Measurements from ENCODE around the gene HEMGN.
"Not testable (repeated sequence)": the region's sequence is repeated elsewhere in the genome, so short reads cannot be mapped to it uniquely, and the experiment has no call there.

HEMGN gene

DNA sequence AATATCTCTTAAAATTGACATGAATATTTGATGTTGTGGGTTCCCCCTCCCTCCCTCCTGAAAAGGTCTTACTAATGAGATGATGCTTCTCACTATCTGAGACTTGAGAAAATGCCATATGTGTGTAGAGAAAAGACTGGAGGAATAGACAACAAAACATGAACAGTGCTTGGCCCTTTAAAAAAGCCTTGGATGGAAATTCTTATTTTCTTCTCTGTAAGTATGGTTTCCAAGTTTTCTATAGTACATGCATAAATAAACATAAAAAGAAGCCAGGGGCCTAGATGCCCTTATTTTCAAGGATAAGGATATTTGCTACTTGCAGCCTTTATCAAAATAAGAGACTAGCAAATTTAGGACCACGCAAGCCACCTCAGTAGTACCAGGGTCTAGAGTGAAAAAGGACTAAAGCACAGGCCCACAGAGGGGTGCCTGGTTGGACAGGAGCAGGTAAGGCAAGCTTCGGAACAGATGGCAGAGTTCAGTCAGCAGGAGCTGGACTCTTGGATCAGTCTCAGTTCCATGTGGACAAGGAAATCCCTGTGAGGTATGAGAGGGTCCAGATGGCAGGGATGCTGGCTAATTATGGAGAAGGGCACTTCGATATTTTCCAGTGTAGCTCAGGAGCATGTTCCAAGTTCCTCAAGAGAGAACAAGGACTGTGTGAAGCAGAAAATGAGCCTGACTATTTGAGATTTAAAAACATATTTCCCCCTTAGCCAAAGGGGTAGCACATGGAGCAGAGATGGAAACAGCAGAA lies 40.6 kb upstream of the HEMGN start:
- DNase-seq (ENCODE audit: low read depth), result no peak
- TF ChIP-seq, protein P1, sequence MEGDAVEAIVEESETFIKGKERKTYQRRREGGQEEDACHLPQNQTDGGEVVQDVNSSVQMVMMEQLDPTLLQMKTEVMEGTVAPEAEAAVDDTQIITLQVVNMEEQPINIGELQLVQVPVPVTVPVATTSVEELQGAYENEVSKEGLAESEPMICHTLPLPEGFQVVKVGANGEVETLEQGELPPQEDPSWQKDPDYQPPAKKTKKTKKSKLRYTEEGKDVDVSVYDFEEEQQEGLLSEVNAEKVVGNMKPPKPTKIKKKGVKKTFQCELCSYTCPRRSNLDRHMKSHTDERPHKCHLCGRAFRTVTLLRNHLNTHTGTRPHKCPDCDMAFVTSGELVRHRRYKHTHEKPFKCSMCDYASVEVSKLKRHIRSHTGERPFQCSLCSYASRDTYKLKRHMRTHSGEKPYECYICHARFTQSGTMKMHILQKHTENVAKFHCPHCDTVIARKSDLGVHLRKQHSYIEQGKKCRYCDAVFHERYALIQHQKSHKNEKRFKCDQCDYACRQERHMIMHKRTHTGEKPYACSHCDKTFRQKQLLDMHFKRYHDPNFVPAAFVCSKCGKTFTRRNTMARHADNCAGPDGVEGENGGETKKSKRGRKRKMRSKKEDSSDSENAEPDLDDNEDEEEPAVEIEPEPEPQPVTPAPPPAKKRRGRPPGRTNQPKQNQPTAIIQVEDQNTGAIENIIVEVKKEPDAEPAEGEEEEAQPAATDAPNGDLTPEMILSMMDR (conservative IDR thresholded peaks at IDR 0.05; ENCODE audit: control insufficient read depth, insufficient read depth, low read depth, low read length), result no peak
- no peak overlapping the region for H3K4me3 ChIP-seq (ENCODE audit: control insufficient read depth, low read depth, low read length)

DNA sequence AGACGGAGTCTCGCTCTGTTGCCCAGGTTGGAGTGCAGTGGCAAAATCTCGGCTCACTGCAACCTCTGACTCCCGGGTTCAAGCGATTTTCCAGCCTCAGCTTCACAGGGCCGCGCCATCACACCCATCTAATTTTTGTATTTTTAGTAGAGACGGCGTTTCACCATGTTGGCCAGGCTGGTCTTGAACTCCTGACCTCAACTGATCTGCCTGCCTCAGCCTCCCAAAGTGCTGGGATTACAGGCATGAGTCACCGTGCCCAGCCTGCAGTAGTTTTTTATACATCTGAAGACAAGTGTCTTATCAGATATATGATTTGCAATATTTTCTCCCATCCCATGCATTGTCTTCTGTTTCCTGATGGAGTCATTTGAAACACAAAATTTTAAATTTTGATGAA lies 38.7 kb upstream of the HEMGN start:
- DNase-seq (ENCODE audit: low read depth); H3K4me3 ChIP-seq (ENCODE audit: control insufficient read depth, low read depth, low read length): not testable (repeated sequence)

DNA sequence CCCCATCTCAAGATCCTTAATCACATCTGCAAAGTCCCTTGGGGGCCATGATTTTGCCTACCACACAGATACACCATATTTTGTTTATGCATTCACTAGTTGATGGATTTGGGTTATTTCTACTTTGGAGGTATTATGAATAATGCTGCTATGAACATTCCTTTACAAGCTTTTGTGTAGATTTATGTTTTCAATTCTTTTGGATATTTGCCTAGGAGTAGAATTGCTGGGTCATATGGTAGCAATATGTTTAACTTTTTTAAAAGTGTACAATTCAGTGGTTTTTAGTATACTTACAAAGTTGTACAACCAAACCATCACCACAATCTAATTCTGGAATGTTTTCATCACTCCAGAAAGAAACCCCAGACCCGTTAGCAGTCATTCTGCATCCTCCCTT lies 37.4 kb upstream of the HEMGN start:
- TF ChIP-seq, protein P1 (conservative IDR thresholded peaks at IDR 0.05; ENCODE audit: control insufficient read depth, insufficient read depth, low read depth, low read length), result no peak
- DNase-seq (ENCODE audit: low read depth), result no peak
- no peak overlapping the region for H3K4me3 ChIP-seq (ENCODE audit: control insufficient read depth, low read depth, low read length)

DNA sequence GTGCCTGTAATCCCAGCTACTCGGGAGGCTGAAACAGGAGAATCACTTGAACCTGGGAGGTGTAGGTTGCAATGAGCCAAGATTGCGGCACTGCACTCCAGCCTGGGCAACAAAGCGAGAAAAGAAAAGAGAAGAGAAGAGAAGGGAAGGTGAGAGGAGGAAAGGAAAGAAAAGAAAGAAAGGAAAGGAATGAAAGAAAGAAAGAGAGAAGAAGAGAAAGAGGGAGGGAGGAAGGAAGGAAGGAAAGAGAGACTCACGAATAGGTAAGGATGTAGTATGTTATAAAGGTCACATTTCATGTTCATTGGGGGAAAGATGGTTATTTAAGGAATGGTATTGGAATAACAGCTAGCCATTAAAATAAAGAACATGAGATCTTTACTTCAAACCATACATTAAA lies 34.8 kb upstream of the HEMGN start:
- no peak for DNase-seq (ENCODE audit: low read depth)
- H3K4me3 ChIP-seq (ENCODE audit: control insufficient read depth, low read depth, low read length), result no peak overlapping the region
- TF ChIP-seq, protein P1 (conservative IDR thresholded peaks at IDR 0.05; ENCODE audit: control insufficient read depth, insufficient read depth, low read depth, low read length), result no peak

DNA sequence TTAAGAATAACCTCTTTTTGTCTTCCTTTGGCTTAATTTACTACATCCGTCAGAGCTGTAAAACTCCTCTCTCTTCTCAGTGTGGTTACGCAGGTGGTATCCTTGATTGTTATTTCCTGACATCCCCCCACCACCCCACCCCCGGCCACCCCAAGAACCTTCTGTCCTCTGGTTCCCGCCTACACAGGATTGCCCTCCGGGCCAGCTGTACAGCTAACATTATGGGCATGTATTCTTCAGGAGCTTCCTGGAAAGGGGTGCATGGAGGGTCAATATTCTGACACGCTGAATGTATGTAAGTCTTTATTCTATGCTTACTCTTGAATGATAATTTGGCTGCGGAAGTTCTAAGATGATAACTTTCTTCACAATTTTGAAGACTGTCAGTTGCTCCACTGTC lies 32.2 kb upstream of the HEMGN start:
- no peak overlapping the region for H3K4me3 ChIP-seq (ENCODE audit: control insufficient read depth, low read depth, low read length)
- TF ChIP-seq, protein P1 (conservative IDR thresholded peaks at IDR 0.05; ENCODE audit: control insufficient read depth, insufficient read depth, low read depth, low read length), result no peak
- no peak for DNase-seq (ENCODE audit: low read depth)

DNA sequence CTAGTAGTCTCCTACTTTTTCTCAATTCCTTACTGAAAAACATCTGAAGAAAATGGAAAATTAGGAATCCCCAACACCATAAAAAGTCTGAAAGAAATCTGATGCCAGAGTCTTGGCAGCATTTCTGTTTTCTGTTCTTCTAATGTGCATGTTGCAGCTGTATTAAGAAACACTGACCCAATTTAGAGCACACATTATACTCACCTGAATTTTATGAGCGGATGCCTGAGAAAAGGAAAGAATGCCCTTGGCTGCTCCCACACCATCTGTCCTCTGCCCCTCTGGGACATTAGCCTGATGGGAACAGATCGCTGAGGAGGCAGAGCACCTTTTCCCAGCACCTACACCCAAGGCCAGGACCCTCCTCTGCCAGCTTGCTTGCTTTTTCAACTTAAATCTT lies 31.0 kb upstream of the HEMGN start:
- H3K4me3 ChIP-seq (ENCODE audit: control insufficient read depth, low read depth, low read length), result no peak overlapping the region
- no peak for DNase-seq (ENCODE audit: low read depth)
- TF ChIP-seq, protein P1 (conservative IDR thresholded peaks at IDR 0.05; ENCODE audit: control insufficient read depth, insufficient read depth, low read depth, low read length), result no peak

DNA sequence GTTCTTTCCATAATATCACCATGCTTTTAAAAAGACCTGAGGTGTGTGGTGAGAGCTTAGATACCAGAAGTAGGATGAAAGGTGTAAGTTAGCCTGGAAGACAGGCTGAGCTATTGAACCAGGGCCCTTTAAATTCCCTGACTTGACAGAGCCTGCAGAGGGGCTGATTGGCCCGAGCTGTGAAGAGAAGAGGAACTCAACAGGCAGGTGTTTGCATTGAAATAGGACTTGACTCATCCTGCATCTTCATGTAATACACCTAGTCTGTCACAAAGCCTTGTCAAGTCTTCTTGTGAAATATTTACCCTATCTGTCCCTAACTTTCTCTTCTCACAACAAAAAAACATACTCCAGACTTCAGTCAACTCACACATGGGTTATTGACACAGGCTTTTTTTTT lies 28.5 kb upstream of the HEMGN start:
- TF ChIP-seq, protein P1 (conservative IDR thresholded peaks at IDR 0.05; ENCODE audit: control insufficient read depth, insufficient read depth, low read depth, low read length), result no peak
- no peak for DNase-seq (ENCODE audit: low read depth)
- no peak overlapping the region for H3K4me3 ChIP-seq (ENCODE audit: control insufficient read depth, low read depth, low read length)
